GM20431 (cell line): ENCODE results near the gene HMCN1.

Experiments used
- in situ Hi-C: fragments of 300-500 bp; cut with MseI, MboI; formaldehyde crosslinking; loops from one replicate; pipeline ENCODE4 v1.15.0; 2020; ENCODE audit warnings: low sequenced_read_pairs; ENCODE audit not compliant: unreplicated experiment

Gene HMCN1

DNA sequence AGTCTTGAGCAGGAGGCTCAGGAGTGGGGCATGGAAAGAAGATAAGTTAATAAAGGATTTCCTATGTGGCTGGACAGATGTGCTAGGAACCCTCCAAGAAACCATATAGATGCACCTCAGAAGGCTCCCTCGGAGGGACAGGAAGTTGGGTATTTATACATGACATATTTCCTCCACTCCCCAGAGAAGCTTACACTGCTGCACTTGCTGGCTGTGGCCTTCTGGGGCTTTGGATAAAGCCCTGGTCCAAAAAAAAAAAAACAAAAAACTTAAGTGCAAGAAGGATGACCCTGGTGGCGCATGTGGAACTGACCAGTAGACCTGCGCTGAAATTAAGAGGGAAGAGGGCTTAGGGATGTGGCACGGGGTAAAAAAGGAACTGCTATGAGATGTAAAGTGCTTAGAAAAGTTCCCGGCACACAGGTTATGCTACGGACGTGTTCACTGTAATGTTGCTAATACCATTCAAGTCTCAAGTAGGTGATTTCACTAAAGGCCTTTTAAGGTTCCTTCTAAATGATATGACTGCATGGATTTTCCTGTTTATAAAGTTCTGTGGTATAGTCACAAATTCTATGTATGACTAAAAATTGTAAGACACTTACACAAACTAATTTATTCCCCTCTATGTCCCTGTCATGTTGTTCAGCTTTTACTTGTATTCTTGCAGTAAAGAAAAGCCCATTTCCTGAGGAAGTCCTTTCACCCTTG, 253.6 kb downstream of the HMCN1 start:
- in situ Hi-C loops = no loop called here

DNA sequence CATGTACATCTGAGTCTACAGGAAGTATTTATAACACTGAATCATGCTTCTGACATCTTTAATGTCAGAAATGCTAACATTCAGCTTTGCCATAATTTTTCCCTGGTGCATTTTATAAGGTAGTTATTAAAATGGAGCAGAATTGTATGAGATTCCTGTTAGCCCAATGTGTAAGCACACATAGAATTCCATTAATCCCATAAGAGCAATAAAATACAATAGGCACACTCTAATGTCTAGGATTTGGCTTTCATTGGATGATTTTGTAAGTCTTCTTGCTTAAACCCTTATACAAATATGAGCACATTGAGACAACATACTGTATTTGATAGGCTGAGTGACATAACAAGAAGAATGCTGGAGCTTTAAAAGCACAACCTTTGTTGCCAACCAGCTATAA, 256.4 kb downstream of the HMCN1 start:
- in situ Hi-C loops = no loop called here

DNA sequence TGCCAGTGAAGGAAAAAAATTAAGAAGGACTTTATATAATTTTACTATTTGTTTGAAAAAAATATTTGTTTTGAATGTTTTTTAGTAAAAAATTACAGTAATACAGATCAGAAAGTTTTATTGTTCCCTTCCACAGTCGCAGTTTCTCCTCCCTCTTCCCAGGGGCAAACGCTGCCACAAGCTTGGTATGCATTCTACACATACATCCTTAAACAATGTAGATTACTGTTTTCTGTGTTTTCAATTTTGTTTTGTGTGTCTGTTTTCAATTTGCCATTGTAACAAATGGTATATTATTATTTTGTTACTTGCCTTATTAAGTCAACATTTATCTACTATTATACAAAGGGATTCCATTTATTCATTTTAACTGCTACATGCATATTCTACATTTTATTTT, 257.1 kb downstream of the HMCN1 start:
- in situ Hi-C loops = no loop called here

DNA sequence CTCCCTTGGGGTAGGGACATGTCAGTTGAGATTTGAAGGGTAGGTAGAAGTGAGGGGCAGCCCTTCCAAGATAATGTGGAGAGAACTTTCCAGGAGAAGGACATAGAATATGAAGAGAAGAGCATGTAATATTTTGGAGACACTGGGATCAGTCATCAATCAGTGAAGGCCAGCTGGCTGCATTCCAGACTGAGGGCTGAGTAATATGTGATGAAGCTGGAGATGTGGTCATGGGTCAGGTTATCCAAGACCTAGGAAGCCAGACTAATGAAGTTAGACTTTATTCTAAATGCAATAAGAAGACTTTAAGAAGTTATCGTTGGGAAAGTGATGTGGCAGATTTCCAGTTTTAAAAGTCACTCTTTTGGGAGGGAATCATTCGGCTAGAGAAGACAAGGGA, 262.0 kb downstream of the HMCN1 start:
- in situ Hi-C loops = no loop called here

DNA sequence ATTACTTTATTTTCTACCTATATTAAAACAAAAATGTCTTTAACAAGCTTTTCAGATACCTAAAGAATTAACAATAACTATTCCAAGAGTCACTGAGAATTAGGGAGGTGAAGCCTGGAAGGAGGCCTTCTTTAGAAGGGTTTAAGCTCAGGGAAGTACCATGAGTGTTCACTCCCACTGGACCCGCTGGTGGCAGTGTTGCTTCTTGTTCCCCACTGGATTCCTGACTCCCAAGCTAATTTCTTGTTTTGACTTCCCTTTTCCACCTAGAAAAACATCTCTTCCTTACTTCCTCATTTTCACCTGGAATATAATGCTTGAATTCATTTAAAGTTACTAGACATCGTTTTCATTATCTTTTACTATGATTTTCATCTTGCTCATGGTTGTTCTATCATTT, 264.2 kb downstream of the HMCN1 start:
- in situ Hi-C loops = no loop called here

DNA sequence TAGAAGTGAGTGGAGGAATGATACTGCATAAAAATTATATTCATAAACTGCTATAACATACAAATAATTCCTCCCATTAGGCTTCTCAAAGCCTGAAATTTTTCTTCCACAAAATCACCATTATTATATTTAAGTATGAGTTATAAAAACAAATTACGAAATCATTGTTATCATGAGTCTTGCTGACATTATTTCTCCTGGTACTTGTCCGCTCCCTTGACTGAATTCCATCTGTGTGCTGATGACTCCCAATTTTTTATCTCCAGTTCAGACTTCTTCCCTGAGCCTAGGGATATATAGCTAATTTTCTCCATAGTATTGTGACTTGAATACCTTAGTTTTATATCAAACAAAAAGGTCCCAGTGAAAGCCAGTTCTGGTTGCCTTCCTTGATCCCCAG, 268.2 kb downstream of the HMCN1 start:
- in situ Hi-C loops = no loop called here

DNA sequence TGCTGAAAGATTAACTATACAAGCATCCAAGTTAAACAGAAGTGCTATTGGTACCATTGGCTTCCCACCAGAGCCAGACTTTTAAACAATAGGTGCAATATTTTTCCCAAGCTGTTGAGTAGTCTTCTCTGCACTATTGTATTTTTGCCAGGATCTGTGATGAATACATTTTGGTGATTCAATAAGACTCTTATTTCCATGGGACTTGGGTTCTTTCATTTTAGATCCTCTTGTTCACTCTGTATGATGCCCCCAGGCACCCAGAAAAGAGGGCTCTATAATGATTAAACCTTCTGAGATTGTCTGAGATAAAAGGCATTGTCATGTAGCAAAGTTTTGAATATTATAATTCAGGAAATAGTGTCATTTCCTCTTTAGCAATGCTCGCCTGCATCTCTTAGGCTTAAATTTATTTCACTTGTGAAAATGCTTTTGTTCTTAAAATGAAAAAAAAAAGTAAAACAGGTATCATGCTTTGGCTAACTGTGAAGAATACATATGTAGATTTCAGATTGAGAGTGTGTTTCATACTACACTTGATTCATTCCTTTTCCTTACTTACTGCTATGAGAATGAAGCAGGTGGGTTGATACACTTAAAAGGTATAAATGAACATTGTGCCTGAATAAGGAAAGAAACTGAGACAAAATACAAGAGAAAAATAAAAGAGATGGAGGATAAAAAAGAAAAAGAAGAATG, 275.0 kb downstream of the HMCN1 start:
- in situ Hi-C loops = no loop called here

DNA sequence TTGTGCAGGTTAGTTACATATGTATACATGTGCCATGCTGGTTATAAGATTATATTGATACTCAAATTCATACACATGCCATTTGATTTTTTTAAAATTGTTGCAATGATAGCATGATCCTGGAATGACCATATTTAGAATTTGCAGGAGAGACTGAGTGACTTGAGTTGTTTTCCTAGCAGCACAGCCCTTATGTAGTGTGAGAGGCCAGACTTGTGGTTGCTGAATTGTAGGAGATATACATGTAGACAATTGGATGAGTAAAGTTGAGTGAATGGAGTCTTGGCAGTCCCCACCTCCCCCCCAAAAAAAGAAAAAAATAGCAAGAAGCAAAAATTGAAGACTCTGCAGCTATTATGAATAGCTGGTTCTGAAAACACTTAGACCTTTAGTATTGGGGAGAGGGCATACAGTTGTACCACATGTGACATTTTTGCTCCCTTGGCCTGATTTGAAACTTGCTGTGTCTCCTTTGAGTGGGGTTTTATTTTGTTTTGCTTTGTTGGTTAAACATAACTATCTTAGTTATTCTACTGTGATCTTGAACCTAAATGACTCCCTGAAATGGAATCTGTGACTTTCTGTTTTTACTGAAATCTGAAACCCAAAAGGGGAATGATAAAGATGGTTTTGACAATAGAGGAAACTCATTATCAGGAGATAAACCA, 280.3 kb downstream of the HMCN1 start:
- in situ Hi-C loops = no loop called here

DNA sequence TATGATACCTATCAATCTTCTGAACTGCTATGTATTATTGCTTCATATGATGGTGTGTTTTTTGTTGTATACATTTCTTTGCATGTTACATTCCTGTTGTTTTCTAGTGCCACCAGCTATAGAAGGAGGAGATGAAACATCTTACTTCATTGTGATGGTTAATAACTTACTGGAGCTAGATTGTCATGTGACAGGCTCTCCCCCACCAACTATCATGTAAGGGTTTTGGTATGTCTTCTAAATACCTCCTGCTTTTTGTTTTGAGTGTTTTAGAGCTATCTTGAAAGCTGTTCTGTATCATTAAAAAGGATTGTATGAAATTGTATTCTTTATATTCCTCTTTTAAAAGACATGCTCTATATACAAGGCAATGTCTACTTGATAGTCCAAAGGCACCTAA, 282.7 kb downstream of the HMCN1 start:
- in situ Hi-C loops = no loop called here

DNA sequence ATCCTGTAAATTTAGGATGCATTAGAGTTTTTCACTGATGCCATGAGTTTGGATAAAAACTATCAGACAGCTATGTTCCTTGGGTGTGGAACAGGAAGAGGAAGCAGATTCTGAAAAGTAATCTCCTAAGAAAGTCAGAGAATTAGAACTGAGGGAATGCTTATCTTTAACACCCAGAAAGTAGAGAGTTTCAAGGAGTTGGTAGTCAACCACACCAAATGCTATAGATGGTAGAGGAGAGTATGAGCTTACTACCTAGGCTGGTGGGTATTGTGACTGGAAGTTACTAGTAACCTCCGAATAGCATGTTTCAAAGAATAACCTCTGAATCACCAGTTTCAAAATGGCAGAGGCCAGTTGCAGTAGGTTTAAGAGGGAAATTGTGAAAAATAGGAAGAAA, 288.0 kb downstream of the HMCN1 start:
- in situ Hi-C loops = no loop called here

DNA sequence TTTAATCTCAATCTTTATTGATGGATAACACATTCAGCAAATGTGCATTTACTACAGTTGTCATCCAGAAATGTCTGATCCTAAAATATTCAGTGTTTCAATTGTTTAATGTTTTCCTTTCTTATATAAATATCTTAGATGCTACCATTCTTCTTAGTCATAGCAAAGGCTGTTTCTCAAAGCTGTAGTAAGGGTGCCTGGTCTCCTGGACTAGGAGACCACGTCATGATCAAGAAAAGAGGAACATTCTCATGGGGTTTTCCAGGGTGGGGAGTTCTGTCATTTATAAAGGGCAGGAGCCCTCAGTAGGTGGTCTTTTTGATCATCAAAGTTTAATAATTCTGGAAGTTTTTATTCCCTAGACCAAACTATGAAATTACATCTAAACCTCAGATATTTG, 292.8 kb downstream of the HMCN1 start:
- in situ Hi-C loops = no loop called here

DNA sequence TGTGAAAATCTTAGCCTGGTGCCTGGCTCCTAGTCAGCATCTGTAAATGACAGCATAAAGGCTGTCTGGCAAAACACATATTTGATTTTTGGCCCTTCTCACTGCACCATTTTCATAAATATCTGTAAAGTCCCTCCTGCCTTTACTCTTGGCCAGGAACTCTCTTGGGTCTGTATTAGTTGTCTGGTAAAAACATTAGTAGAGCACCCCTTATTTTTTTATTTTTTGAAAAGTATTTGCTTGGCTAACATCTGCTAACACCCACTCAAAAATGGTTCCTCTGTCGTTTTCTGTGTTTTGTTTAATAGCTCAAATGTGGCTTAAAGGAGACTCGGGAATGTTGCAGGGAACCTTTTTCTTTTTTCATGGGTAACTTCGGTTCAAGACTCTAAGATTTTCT, 293.4 kb downstream of the HMCN1 start:
- in situ Hi-C loops = no loop called here

DNA sequence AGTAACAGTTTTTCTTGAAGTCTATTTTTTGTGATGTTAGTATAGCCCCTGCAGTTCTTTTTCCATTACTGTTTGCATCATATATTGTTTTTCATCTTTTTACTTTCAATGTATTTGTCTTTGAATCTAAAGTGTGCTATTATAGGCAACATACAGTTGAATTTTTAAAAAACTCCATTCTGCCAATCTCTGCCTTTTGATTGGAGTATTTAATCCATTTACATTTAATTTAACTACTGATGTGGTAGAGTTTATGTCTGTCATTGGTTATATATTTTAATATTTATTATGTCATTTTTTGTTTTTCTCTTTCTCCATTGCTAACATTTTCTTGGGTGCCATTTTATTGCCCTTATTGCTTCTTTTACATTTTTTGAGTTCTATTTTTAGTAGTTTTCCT, 296.3 kb downstream of the HMCN1 start:
- in situ Hi-C loops = no loop called here

DNA sequence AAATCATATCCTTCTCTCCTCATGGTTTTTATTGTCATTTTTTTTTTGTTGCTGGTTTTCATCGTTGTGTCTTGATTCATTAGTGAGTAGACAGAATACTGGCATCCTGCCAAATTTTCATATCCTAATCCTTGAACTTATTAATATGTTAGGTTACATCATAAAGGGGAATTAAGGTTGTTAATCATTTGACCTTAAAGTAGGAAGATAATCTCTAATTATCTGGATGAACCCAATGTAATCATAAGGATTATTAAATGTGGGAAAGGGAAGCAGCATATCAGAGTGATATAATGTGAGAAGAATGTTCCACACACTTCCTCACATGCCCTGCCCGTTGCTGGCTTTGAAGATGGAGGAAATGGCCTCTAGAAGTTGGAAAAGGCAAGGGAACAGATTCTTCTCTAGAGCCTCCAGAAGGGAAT, 299.7 kb downstream of the HMCN1 start:
- in situ Hi-C loops = no loop called here

DNA sequence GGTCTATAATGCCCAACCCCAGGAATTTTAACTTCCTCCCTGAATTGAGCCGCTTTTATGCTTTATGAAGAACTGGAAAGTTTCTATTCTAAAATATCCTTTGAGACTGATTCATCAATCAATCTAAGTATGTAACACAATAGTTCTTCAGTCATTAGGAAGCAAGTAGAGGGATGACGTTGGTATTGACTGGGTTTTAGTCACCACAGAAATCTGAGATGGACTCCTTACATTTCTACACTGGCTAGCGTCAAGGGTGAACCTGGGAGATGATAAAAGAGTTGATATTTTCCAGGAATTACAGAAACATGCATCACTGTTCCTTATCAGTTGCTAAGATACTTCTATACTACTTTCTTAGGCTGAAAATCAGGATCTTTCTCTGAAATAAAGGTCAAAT, 308.0 kb downstream of the HMCN1 start:
- in situ Hi-C loops = no loop called here

DNA sequence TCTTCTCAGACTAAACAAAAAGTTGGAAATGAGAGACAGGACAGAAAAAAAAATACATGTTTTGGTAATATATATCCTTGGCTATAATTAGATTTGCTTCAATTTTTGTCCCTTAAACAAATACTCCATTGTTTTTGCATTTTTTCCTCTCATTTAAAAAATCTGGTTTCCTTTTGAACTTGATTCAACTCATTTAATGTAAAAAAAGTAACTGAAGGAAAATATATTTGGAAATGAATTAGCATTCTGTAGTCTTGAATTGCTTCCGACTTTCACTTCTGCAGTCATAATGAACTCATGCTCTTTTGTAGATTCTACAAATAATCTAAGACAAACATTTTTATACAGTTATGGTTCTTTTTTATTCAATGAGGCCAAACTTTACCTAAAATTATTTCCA, 309.1 kb downstream of the HMCN1 start:
- in situ Hi-C loops = no loop called here

DNA sequence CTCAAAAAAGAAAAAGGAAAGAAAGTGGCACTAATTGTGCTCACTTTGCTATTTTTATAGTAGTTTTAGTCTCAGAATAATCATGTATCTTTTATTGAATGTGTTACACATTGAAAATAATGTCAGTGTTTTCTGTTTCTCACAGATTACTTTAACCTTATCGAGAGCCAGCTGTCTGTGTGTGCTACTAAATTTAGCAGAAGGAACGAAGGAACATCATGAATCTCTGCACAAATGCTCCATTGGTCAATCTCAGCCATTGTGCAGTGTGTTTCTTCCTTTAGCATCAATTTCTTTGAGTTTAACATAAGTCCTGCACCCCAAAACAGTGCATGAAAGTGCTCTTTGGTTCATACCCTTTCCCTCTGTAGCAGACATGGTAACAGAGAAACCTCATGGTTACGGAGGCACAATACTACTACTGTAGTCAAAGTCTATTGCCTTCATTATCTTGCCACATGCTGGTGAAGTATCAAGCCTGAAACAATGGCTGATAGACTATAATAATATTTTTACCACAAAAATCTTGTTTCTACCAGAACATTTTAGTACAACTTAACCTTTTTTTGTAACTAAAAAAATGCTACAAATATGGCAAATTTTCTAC, 310.0 kb downstream of the HMCN1 start:
- in situ Hi-C loops = no loop called here

DNA sequence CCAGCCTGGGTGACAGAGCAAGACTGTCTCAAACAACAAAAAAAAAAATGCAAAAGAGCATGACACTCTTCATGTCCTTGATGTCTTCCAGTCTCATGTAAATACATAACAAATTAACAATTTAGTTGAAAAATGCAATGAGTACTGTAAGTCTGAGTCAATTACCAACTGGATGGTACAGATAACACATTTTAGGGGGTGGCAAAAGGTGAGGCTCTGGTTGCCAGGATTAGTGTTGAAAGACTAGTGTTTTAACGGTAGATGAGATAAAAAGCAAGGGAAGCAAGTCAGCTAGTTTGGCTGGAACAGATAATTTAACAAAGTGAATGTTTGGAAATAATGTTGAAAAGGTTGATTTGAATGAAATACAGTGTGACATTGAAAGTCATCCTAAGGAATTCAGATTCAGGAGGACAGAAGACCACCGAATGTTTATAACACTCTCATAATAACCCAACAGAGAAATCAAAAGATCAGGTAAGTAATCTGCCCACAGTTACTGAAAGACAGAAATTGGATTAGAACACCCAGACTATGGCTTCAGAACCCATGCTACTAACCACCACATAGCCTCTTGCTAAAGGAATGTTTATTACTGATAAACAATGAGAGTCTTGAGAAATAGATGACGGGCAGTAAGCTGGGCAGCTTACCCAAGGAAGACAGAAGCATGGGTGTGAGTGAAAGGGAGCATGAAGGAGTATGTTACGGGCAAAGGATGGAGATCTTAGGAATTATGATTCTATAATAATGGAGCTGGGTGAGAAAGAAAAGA, 312.4 kb downstream of the HMCN1 start:
- in situ Hi-C loops = no loop called here

DNA sequence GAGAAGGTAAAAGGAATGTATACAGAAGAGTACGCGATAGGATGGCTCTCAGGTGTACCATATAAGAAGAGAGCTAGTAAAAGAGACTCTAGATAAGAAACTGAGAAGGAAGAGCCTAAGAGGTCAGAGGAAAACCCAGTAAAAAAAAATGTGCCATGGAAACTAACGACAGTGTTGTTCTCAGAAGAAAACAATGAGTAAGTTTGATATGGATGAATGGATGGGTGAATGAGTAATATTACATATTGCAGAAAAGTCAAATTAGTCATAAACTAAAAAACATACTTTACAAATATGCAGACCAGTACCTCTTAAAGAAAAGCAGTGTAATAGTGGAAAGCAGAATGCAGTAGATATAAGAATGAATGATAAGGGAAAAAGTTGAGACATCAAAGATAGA, 316.2 kb downstream of the HMCN1 start:
- in situ Hi-C loops = no loop called here

DNA sequence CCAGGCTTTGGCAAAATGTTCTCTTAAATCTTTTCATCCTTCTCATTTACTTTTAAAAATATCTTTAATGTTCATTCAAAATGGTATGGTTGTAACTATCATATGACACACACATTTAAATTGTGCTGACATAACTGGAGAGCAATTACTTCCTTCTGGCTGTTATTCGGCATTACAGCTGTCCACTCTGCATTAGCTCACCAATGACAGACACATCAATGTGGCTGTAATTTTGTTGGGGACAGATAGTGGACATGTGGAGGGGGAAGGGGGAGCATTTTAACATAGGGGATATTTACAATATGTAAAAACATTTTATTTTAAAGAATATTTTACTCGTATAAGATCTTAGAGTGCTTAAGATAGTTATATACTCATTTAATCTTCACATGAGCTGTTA, 319.8 kb downstream of the HMCN1 start:
- in situ Hi-C loops = no loop called here
